ENCODE data around the gene COA1. TPM values are rescaled to one million over a fixed set of nuclear protein-coding genes. Genes with fewer than 3 reads are reported as not detected.

COA1 gene
- total and polyA plus RNA-seq, 9 of the 15 experiments (the other 6 are each of a cell fraction or from before 2014, with no cell fraction given), result 98.9 to 463 (median 181) TPM

- Histone ChIP-seq H3K36me3 (ENCODE audit: control insufficient read depth, insufficient read depth, low read length) (peaks cover 7% of the 10 kb centered on the region; the same call in 1 of the 3 replicates), H3K9ac (ENCODE audit: insufficient read depth in 1 of 2, low read depth in 2 of 2, low read length in 2 of 2) (no peak overlapping the region), H4K20me1 (replicated peaks; ENCODE audit: control insufficient read depth, insufficient read depth, low read length) (no peaks in the 10 kb centered on the region; the same call in 1 of the 2 replicates), H3K27me3 (ENCODE audit: control insufficient read depth in 2 of 2, insufficient read depth in 2 of 2, low read length in 2 of 2) (no peaks in the 10 kb centered on the region), H3K4me3 (no peak overlapping the region), H3K4me1 (replicated peaks in 1 of 2; ENCODE audit: control insufficient read depth in 2 of 2, insufficient read depth in 2 of 2, low read length in 2 of 2) (no peaks in the 10 kb centered on the region), H3K4me2 (ENCODE audit: insufficient read depth, low read length) (no peak overlapping the region), H3K9me3 (replicated peaks; ENCODE audit: control insufficient read depth, insufficient read depth, low read depth, low read length) (no peaks in the 10 kb centered on the region), H3K27ac (ENCODE audit: extremely low read depth, low read depth, low read length) (no peak overlapping the region), H3K9me1 (ENCODE audit: control insufficient read depth, insufficient read depth, low read length) (no peaks in the 10 kb centered on the region), H2AFZ (ENCODE audit: low read depth, low read length) (no peak overlapping the region), H3K79me2 (ENCODE audit: control insufficient read depth, insufficient read depth, low read length) (peaks cover 44% of the 10 kb centered on the region)
- BruUV-seq (replicated peaks), result no TSS peak
- in situ Hi-C loops (cut with MboI), result no loop called here
- no peak for FAIRE-seq
- 88% methylated on average over 1 of the region's 1 CpG for WGBS (ENCODE audit: insufficient coverage, low coverage, missing lambda C conversion rate)
- intact Hi-C loops (cut with micrococcal nuclease), result no loop called here
- CTCF ChIA-PET (ENCODE audit: low intra/inter-chr PET ratio), result no interaction called here
- POLR2A ChIA-PET, result interaction anchor here (0.6 kb wide), 1 partner anchor 136 kb away, joined by 3 read pairs; the partner anchor contains the start of gene COA1
- TF ChIP-seq ZNF146 (CRISPR knock-in tag; IDR thresholded peaks at IDR 0.05; ENCODE audit: unreplicated experiment) (peak; percentile 81), FOXP1 (CRISPR knock-in tag; IDR thresholded peaks at IDR 0.05) (no peak)
- no peak for DNase-seq (ENCODE audit: extremely low read depth in 1 of 4, low spot score in 3 of 4)
- ATAC-seq, result peak; percentile 15; the same call in 1 of the 3 replicates
Observed at GRCh38 chr7:43593010-43593409, 136.3 kb downstream of the COA1 start.

GRCh38 chr7:43592326-43592725 is 137.0 kb downstream of the COA1 start:
- DNase-seq (ENCODE audit: extremely low read depth in 1 of 4, low spot score in 3 of 4) (no peak), FAIRE-seq (no peak), ATAC-seq (no peak)
- H3K27ac ChIP-seq (ENCODE audit: extremely low read depth, low read depth, low read length), result no peak overlapping the region
- POLR2A ChIA-PET, result interaction anchor here (0.6 kb wide), 1 partner anchor 137 kb away, joined by 3 read pairs; the partner anchor contains the start of gene COA1
- no peaks in the 10 kb centered on the region for H3K4me1 ChIP-seq (replicated peaks in 1 of 2; ENCODE audit: control insufficient read depth in 2 of 2, insufficient read depth in 2 of 2, low read length in 2 of 2)
- H3K9ac ChIP-seq (ENCODE audit: insufficient read depth in 1 of 2, low read depth in 2 of 2, low read length in 2 of 2), result no peak overlapping the region
- no peak overlapping the region for H3K4me2 ChIP-seq (ENCODE audit: insufficient read depth, low read length)
- H4K20me1 ChIP-seq (replicated peaks; ENCODE audit: control insufficient read depth, insufficient read depth, low read length), result no peaks in the 10 kb centered on the region; the same call in 1 of the 2 replicates
- H3K9me1 ChIP-seq (ENCODE audit: control insufficient read depth, insufficient read depth, low read length), result no peaks in the 10 kb centered on the region
- H3K79me2 ChIP-seq (ENCODE audit: control insufficient read depth, insufficient read depth, low read length), result peaks cover 50% of the 10 kb centered on the region
- H3K36me3 ChIP-seq (ENCODE audit: control insufficient read depth, insufficient read depth, low read length), result peaks cover 7% of the 10 kb centered on the region; the same call in 1 of the 3 replicates
- no peaks in the 10 kb centered on the region for H3K27me3 ChIP-seq (ENCODE audit: control insufficient read depth in 2 of 2, insufficient read depth in 2 of 2, low read length in 2 of 2)
- CTCF ChIA-PET (ENCODE audit: low intra/inter-chr PET ratio), result no interaction called here
- no TSS peak for BruUV-seq (replicated peaks)
- no peak overlapping the region for H3K4me3 ChIP-seq
- in situ Hi-C loops (cut with MboI), result no loop called here
- H3K9me3 ChIP-seq (replicated peaks; ENCODE audit: control insufficient read depth, insufficient read depth, low read depth, low read length), result no peaks in the 10 kb centered on the region
- H2AFZ ChIP-seq (ENCODE audit: low read depth, low read length), result no peak overlapping the region
- intact Hi-C loops (cut with micrococcal nuclease), result no loop called here
- WGBS (ENCODE audit: insufficient coverage, low coverage, missing lambda C conversion rate), result 89% methylated on average over 3 of the region's 3 CpGs
- TF ChIP-seq CBFB (CRISPR knock-in tag; IDR thresholded peaks at IDR 0.05) (no peak), BCLAF1 (IDR thresholded peaks at IDR 0.05; ENCODE audit: borderline replicate concordance in 1 of 2, control insufficient read depth in 1 of 2, low read depth in 2 of 2, low read length in 1 of 2) (no peak), ILF3 (IDR thresholded peaks at IDR 0.05; ENCODE audit: borderline replicate concordance) (no peak), SREBF2 (CRISPR knock-in tag; IDR thresholded peaks at IDR 0.05) (no peak), ATF3 (IDR thresholded peaks at IDR 0.05) (no peak), ATF3 (CRISPR knock-in tag; conservative IDR thresholded peaks at IDR 0.05) (no peak)
